Keratinocyte (primary cell): ENCODE data around the gene NTN1. TPM values are rescaled to one million over a fixed set of nuclear protein-coding genes. Genes with fewer than 3 reads are reported as not detected.

Experiments
- DNase-seq: peaks from one replicate; pipeline ENCODE4 v3.0.0-alpha.2; 2011; ENCODE audit warnings: low read depth, missing footprints, low spot score
- FAIRE-seq: peaks from 2 replicates; lab custom pipeline; 2011; peaks lifted over from hg19 to GRCh38; lab: Jason Lieb, UNC
- H2AFZ ChIP-seq: 2 replicates; pipeline ENCODE4 v1.6.0; 2012; ENCODE audit warnings: low read length, control low read depth, inconsistent platforms; ENCODE audit not compliant: control insufficient read depth
- H3K27ac ChIP-seq: 2 replicates; pipeline ENCODE4 v1.5.1; 2011; ENCODE audit warnings: low read length; ENCODE audit not compliant: control insufficient read depth, insufficient read depth
- H3K27me3 ChIP-seq: 3 replicates; pipeline ENCODE4 v1.6.0; 2011; ENCODE audit warnings: low read length; ENCODE audit not compliant: control insufficient read depth, insufficient read depth; ENCODE audit errors: extremely low read depth
- H3K36me3 ChIP-seq, 2 experiments: 2 replicates in 1 of 2; 3 replicates in 1 of 2; pipeline ENCODE4 v1.5.1; 2011; ENCODE audit warnings: low read length in 2 of 2, mild to moderate bottlenecking in 1 of 2; ENCODE audit not compliant: control insufficient read depth in 2 of 2, insufficient read depth in 2 of 2; ENCODE audit errors: extremely low read depth in 1 of 2
- H3K4me1 ChIP-seq: 3 replicates; pipeline ENCODE4 v1.5.1; 2011; ENCODE audit warnings: low read length; ENCODE audit not compliant: control insufficient read depth, insufficient read depth; ENCODE audit errors: extremely low read depth
- H3K4me2 ChIP-seq: 3 replicates; pipeline ENCODE4 v1.6.0; 2011; ENCODE audit warnings: low read depth, low read length; ENCODE audit not compliant: control insufficient read depth, insufficient read depth; ENCODE audit errors: extremely low read depth
- H3K4me3 ChIP-seq, 3 experiments: fragments of 200-600 bp in 1 of 3; sonication (generic) in 1 of 3; 2 replicates in 2 of 3; 3 replicates in 1 of 3; pipeline ENCODE4 v1.5.1; 2011 to 2016; ENCODE audit warnings: low read length in 3 of 3, mild to moderate bottlenecking in 3 of 3, control low read depth in 2 of 3, inconsistent platforms in 1 of 3, low read depth in 1 of 3, mixed read lengths in 1 of 3, mixed run types in 1 of 3, moderate library complexity in 1 of 3; ENCODE audit not compliant: control insufficient read depth in 2 of 3, insufficient read depth in 2 of 3; ENCODE audit errors: extremely low read depth in 1 of 3
- H3K79me2 ChIP-seq: 2 replicates; pipeline ENCODE4 v1.6.0; 2012; ENCODE audit warnings: low read length; ENCODE audit not compliant: control insufficient read depth, insufficient read depth
- H3K9ac ChIP-seq: 3 replicates; pipeline ENCODE4 v1.6.0; 2011; ENCODE audit warnings: low read length; ENCODE audit not compliant: control insufficient read depth, insufficient read depth; ENCODE audit errors: extremely low read depth
- H3K9me1 ChIP-seq: 3 replicates; pipeline ENCODE4 v1.6.0; 2011; ENCODE audit warnings: low read length; ENCODE audit not compliant: control insufficient read depth, insufficient read depth; ENCODE audit errors: extremely low read depth
- H3K9me3 ChIP-seq: 2 replicates; pipeline ENCODE4 v1.5.1; 2012; ENCODE audit warnings: low read depth, low read length; ENCODE audit not compliant: control insufficient read depth
- H4K20me1 ChIP-seq: 3 replicates; pipeline ENCODE4 v1.6.0; 2011; ENCODE audit warnings: low read length; ENCODE audit not compliant: control insufficient read depth, insufficient read depth; ENCODE audit errors: extremely low read depth
- EZH2 ChIP-seq: IDR thresholded peaks from one replicate; pipeline ENCODE4 v1.6.1; 2012; ENCODE audit warnings: inconsistent platforms, mild to moderate bottlenecking, low read length, moderate library complexity
- dilution Hi-C: fragments of 300-500 bp; cut with MboI; formaldehyde crosslinking; loops from one replicate; pipeline ENCODE4 v1.7.0; 2020; ENCODE audit warnings: low sequenced_read_pairs; ENCODE audit not compliant: extremely low pct_ligation_motif_present
- polyA plus RNA-seq, 5 experiments: library from polyadenylated mRNA; depleted of rRNA in 3 of 5; stranded (reverse) in 3 of 5; stranded (forward) in 1 of 5; unstranded in 1 of 5; fragments of >200 nt; gene quantifications; 1 replicate in 1 of 5; 2 replicates in 3 of 5; 3 replicates in 1 of 5; pipeline versions ENCODE4 v1.2.1 to v1.2.3, GENCODE V29; 2011 to 2012; ENCODE audit warnings: missing spikeins in 2 of 5, low read depth in 1 of 5, low replicate concordance in 1 of 5
- TF ChIP-seq, protein P1 (sequence below), 3 experiments: IDR thresholded peaks in 1 of 3; conservative IDR thresholded peaks in 1 of 3; optimal IDR thresholded peaks in 1 of 3; 2 replicates in 2 of 3; 3 replicates in 1 of 3; pipeline versions ENCODE3 to v1.5.1; 2011; ENCODE audit warnings: low read length in 3 of 3, mild to moderate bottlenecking in 3 of 3, moderate library complexity in 2 of 3, control low read depth in 1 of 3, inconsistent platforms in 1 of 3; ENCODE audit not compliant: insufficient read depth in 2 of 3; ENCODE audit errors: extremely low read depth in 1 of 3

NTN1 gene
- polyA plus RNA-seq, 1 donor (not counting 4 experiments of a cell fraction or from before 2014, with no cell fraction given): 0.10 TPM

DNA sequence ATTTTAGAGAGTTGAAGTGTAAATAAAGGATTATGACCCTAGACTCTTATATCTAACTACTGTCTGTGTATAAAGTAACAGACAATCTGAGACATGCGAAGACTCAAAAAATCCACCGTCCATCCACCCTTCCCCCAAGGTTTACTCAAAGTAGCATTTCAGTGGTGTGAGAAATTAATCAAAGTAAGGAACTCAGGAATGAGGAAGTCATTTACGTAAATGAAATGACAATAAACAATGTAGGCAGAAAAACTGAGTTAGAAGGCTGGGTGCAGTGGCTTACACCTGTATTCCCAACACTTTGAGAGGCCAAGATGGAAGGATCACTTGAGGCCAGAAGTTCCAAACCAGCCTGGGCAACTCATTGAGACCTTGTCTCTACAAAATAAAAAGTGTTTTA lies 19.8 kb upstream of the NTN1 start:
- no peak for FAIRE-seq
- Histone ChIP-seq H3K4me3 (no peak overlapping the region), H3K79me2 (no peaks in the 10 kb centered on the region), H2AFZ (no peak overlapping the region), H3K4me1 (no peaks in the 10 kb centered on the region), H3K9me1 (no peaks in the 10 kb centered on the region), H3K4me2 (no peak overlapping the region), H3K9ac (no peak overlapping the region), H3K9me3 (no peaks in the 10 kb centered on the region), H3K27ac (no peak overlapping the region), H3K36me3 (no peaks in the 10 kb centered on the region), H4K20me1 (no peaks in the 10 kb centered on the region), H3K27me3 (peaks cover 43% of the 10 kb centered on the region)
- TF ChIP-seq, protein P1, sequence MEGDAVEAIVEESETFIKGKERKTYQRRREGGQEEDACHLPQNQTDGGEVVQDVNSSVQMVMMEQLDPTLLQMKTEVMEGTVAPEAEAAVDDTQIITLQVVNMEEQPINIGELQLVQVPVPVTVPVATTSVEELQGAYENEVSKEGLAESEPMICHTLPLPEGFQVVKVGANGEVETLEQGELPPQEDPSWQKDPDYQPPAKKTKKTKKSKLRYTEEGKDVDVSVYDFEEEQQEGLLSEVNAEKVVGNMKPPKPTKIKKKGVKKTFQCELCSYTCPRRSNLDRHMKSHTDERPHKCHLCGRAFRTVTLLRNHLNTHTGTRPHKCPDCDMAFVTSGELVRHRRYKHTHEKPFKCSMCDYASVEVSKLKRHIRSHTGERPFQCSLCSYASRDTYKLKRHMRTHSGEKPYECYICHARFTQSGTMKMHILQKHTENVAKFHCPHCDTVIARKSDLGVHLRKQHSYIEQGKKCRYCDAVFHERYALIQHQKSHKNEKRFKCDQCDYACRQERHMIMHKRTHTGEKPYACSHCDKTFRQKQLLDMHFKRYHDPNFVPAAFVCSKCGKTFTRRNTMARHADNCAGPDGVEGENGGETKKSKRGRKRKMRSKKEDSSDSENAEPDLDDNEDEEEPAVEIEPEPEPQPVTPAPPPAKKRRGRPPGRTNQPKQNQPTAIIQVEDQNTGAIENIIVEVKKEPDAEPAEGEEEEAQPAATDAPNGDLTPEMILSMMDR (optimal IDR thresholded peaks at IDR 0.05 in 1 of 3, IDR thresholded peaks at IDR 0.05 in 1 of 3, conservative IDR thresholded peaks at IDR 0.05 in 1 of 3; ENCODE audit: extremely low read depth in 1 of 3, insufficient read depth in 2 of 3, low read length in 3 of 3): no peak
- no peak for TF ChIP-seq EZH2
- dilution Hi-C loops: no loop called here
- DNase-seq: no peak

DNA sequence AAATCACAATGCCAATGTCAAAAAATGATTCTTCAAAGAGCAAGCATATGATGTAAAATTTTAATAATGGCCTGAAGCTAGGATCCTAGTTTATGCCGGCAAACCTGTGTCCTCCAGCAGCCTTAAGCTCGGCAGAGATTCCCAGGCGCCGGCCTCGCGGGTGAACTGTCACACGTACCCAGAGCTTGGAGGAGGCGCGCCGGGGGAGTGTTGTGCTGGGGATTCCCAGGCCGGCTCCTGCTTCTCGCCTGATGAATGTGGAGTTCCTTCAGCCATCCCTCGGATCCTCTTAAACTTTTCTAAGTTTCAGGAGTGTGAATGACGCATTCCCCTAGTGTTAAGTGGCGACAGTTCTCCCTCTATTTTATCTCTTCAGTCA lies 19.1 kb upstream of the NTN1 start:
- TF ChIP-seq, protein P1 (optimal IDR thresholded peaks at IDR 0.05 in 1 of 3, IDR thresholded peaks at IDR 0.05 in 1 of 3, conservative IDR thresholded peaks at IDR 0.05 in 1 of 3; ENCODE audit: extremely low read depth in 1 of 3, insufficient read depth in 2 of 3, low read length in 3 of 3): no peak
- TF ChIP-seq EZH2: no peak
- H3K27me3 ChIP-seq: peaks cover 47% of the 10 kb centered on the region

More for the DNA sequence above, 19.1 kb upstream of the NTN1 start:
- no peak for DNase-seq
- no peak overlapping the region for H2AFZ ChIP-seq
- no peaks in the 10 kb centered on the region for H3K4me1 ChIP-seq
- no peak overlapping the region for H3K27ac ChIP-seq
- H3K9me1 ChIP-seq: no peaks in the 10 kb centered on the region
- no peak overlapping the region for H3K4me2 ChIP-seq
- H3K79me2 ChIP-seq: no peaks in the 10 kb centered on the region
- no peak for FAIRE-seq
- H4K20me1 ChIP-seq: no peaks in the 10 kb centered on the region
- no peak overlapping the region for H3K4me3 ChIP-seq
- no peaks in the 10 kb centered on the region for H3K9me3 ChIP-seq
- dilution Hi-C loops: no loop called here
- H3K36me3 ChIP-seq: no peaks in the 10 kb centered on the region
- no peak overlapping the region for H3K9ac ChIP-seq
